HEK293 (cell line): ENCODE data around the gene CRIP2.

ENCODE experiments used
- ATF2 ChIP-seq: fragments of 450-650 bp; formaldehyde crosslinking; IDR thresholded peaks from 2 replicates; pipeline ENCODE4 v1.5.1; 2016; ENCODE audit warnings: missing biosample characterization, missing genetic modification characterization, low read depth
- BCL11A ChIP-seq: fragments of 450-650 bp; formaldehyde crosslinking; IDR thresholded peaks from 2 replicates; pipeline ENCODE4 v1.5.1; 2016; ENCODE audit warnings: low read depth, missing biosample characterization, missing genetic modification characterization
- CTCF ChIP-seq: fragments of 450-650 bp; formaldehyde crosslinking; IDR thresholded peaks from 2 replicates; pipeline ENCODE4 v1.5.1; 2016; ENCODE audit warnings: missing biosample characterization, missing genetic modification characterization
- HOXA7 ChIP-seq: sonication (generic); formaldehyde crosslinking; IDR thresholded peaks from 2 replicates; pipeline ENCODE4 v1.8.1; 2022; ENCODE audit warnings: missing genetic modification reagents, borderline replicate concordance
- HOXC10 ChIP-seq: sonication (generic); formaldehyde crosslinking; IDR thresholded peaks from 2 replicates; pipeline ENCODE4 v1.8.1; 2023; ENCODE audit warnings: mild to moderate bottlenecking, missing genetic modification reagents
- OSR2 ChIP-seq: fragments of 450-650 bp; formaldehyde crosslinking; IDR thresholded peaks from 2 replicates; pipeline ENCODE4 v1.5.1; 2016; ENCODE audit warnings: missing biosample characterization, missing genetic modification characterization
- SP3 ChIP-seq: fragments of 450-650 bp; formaldehyde crosslinking; IDR thresholded peaks from 2 replicates; pipeline ENCODE4 v1.5.1; 2016; ENCODE audit warnings: missing biosample characterization, missing genetic modification characterization
- ZBTB10 ChIP-seq: fragments of 450-650 bp; formaldehyde crosslinking; IDR thresholded peaks from 2 replicates; pipeline ENCODE4 v1.5.1; 2016; ENCODE audit warnings: missing biosample characterization, missing genetic modification characterization
- ZNF398 ChIP-seq: fragments of 450-650 bp; formaldehyde crosslinking; IDR thresholded peaks from 2 replicates; pipeline ENCODE4 v1.5.1; 2017; ENCODE audit warnings: missing biosample characterization, missing genetic modification characterization

GRCh38 chr14:105490267-105490571 is 15.6 kb downstream of the CRIP2 start:
- no peak for TF ChIP-seq HOXC10
- TF ChIP-seq ZNF398 = no peak
- no peak for TF ChIP-seq ZBTB10
- TF ChIP-seq ATF2 (tag by site-specific recombination) = no peak
- TF ChIP-seq SP3 (tag by site-specific recombination) = no peak
- no peak for TF ChIP-seq CTCF (tag by site-specific recombination)
- no peak for TF ChIP-seq HOXA7 (CRISPR knock-in tag)
- no peak for TF ChIP-seq OSR2
- no peak for TF ChIP-seq BCL11A (tag by site-specific recombination)
